H9 (cell line): ENCODE measurements around the gene MR1. TPM values are rescaled to one million over a fixed set of nuclear protein-coding genes. Genes with fewer than 3 reads are reported as not detected.

Experiments
- DNase-seq: peaks from one replicate; pipeline ENCODE4 v3.0.0-alpha.2; 2017
- H2AFZ ChIP-seq: one replicate; pipeline ENCODE4 v1.6.1; 2013; ENCODE audit warnings: mild to moderate bottlenecking, low read length, control low read depth, moderate library complexity
- H2AK5ac ChIP-seq: 2 replicates; pipeline ENCODE4 v1.6.1; 2013; ENCODE audit warnings: low read length, control low read depth, mixed read lengths; ENCODE audit not compliant: insufficient read length
- H2BK120ac ChIP-seq: one replicate; pipeline ENCODE4 v1.6.1; 2013; ENCODE audit warnings: low read depth, mild to moderate bottlenecking, low read length, control low read depth, inconsistent platforms; ENCODE audit not compliant: poor library complexity, severe bottlenecking
- H2BK12ac ChIP-seq: 2 replicates; pipeline ENCODE4 v1.6.1; 2013; ENCODE audit warnings: low read length, control low read depth, mixed read lengths, low read depth; ENCODE audit not compliant: insufficient read length
- H2BK15ac ChIP-seq: 2 replicates; pipeline ENCODE4 v1.6.1; 2013; ENCODE audit warnings: low read depth, low read length, control low read depth
- H2BK20ac ChIP-seq: one replicate; pipeline ENCODE4 v1.6.1; 2013; ENCODE audit warnings: low read depth, mild to moderate bottlenecking, low read length, control low read depth, inconsistent platforms; ENCODE audit not compliant: poor library complexity, severe bottlenecking
- H2BK5ac ChIP-seq: 2 replicates; pipeline ENCODE4 v1.6.1; 2013; ENCODE audit warnings: low read length, control low read depth, mixed read lengths; ENCODE audit not compliant: insufficient read length
- H3K14ac ChIP-seq: 2 replicates; pipeline ENCODE4 v1.6.1; 2013; ENCODE audit warnings: low read length, control low read depth; ENCODE audit not compliant: insufficient read depth
- H3K18ac ChIP-seq: 2 replicates; pipeline ENCODE4 v1.6.1; 2013; ENCODE audit warnings: low read depth, mild to moderate bottlenecking, mixed read lengths, low read length, control low read depth; ENCODE audit not compliant: insufficient read length
- H3K23ac ChIP-seq: 2 replicates; pipeline ENCODE4 v1.6.1; 2013; ENCODE audit warnings: low read length, control low read depth, mixed read lengths, low read depth; ENCODE audit not compliant: insufficient read length
- H3K23me2 ChIP-seq: 2 replicates; pipeline ENCODE4 v1.6.1; 2013; ENCODE audit warnings: low read depth, mild to moderate bottlenecking, mixed read lengths, low read length, control low read depth; ENCODE audit not compliant: insufficient read length, poor library complexity, severe bottlenecking
- H3K27ac ChIP-seq: 2 replicates; pipeline ENCODE4 v1.5.1; 2013; ENCODE audit warnings: low read length, control low read depth, mixed read lengths, low read depth; ENCODE audit not compliant: insufficient read length
- H3K27me3 ChIP-seq: 2 replicates; pipeline ENCODE4 v1.6.1; 2013; ENCODE audit warnings: low read length, control low read depth, inconsistent platforms; ENCODE audit not compliant: insufficient read depth
- H3K4ac ChIP-seq: 2 replicates; pipeline ENCODE4 v1.6.1; 2013; ENCODE audit warnings: low read depth, mild to moderate bottlenecking, control low read depth, inconsistent platforms, low read length, moderate library complexity
- H3K4me1 ChIP-seq: 2 replicates; pipeline ENCODE4 v1.6.1; 2013; ENCODE audit warnings: low read length, control low read depth, inconsistent platforms; ENCODE audit not compliant: insufficient read depth
- H3K4me2 ChIP-seq: 2 replicates; pipeline ENCODE4 v1.6.1; 2013; ENCODE audit warnings: low read length, control low read depth, mixed read lengths; ENCODE audit not compliant: insufficient read length, insufficient read depth
- H3K56ac ChIP-seq: 2 replicates; pipeline ENCODE4 v1.6.1; 2013; ENCODE audit warnings: low read depth, mild to moderate bottlenecking, mixed read lengths, low read length, control low read depth; ENCODE audit not compliant: insufficient read length
- H3K79me1 ChIP-seq: 2 replicates; pipeline ENCODE4 v1.6.1; 2013; ENCODE audit warnings: low read depth, mild to moderate bottlenecking, moderate library complexity, low read length, control low read depth, inconsistent platforms; ENCODE audit not compliant: insufficient read depth, poor library complexity, severe bottlenecking
- H3K79me2 ChIP-seq: 2 replicates; pipeline ENCODE4 v1.6.1; 2013; ENCODE audit warnings: low read length, control low read depth, inconsistent platforms; ENCODE audit not compliant: insufficient read depth
- H3K9ac ChIP-seq: 2 replicates; pipeline ENCODE4 v1.6.1; 2013; ENCODE audit warnings: low read length, control low read depth, mixed read lengths; ENCODE audit not compliant: insufficient read length; ENCODE audit errors: extremely low read depth
- H3K9me3 ChIP-seq: one replicate; pipeline ENCODE4 v1.6.1; 2013; ENCODE audit warnings: low read depth, low read length, inconsistent platforms; ENCODE audit not compliant: control insufficient read depth
- H3T11ph ChIP-seq: one replicate; pipeline ENCODE4 v1.6.1; 2013; ENCODE audit warnings: mild to moderate bottlenecking, low read length, control low read depth, inconsistent platforms
- H4K20me1 ChIP-seq: one replicate; pipeline ENCODE4 v1.6.1; 2013; ENCODE audit not compliant: control insufficient read depth, insufficient read length, insufficient read depth
- H4K5ac ChIP-seq: 2 replicates; pipeline ENCODE4 v1.6.1; 2013; ENCODE audit warnings: low read depth, mild to moderate bottlenecking, mixed read lengths, low read length, control low read depth; ENCODE audit not compliant: insufficient read length
- H4K8ac ChIP-seq: replicated peaks from 2 replicates; pipeline ENCODE4 v1.6.1; 2013; ENCODE audit warnings: low read length, control low read depth, mixed read lengths, low read depth; ENCODE audit not compliant: insufficient read length
- H4K91ac ChIP-seq: 2 replicates; pipeline ENCODE4 v1.6.1; 2013; ENCODE audit warnings: low read depth, mild to moderate bottlenecking, moderate library complexity, mixed read lengths, low read length, control low read depth; ENCODE audit not compliant: insufficient read length
- H3K27ac Mint-ChIP-seq, 3 experiments: 2 replicates in 2 of 3; 3 replicates in 1 of 3; pipeline ENCODE4 v1.8.0; 2020 to 2021; ENCODE audit warnings: mixed read lengths in 3 of 3, mild to moderate bottlenecking in 1 of 3, moderate library complexity in 1 of 3
- H3K27me3 Mint-ChIP-seq: 2 replicates; pipeline ENCODE4 v1.8.0; 2021; ENCODE audit warnings: low read depth, mild to moderate bottlenecking, moderate library complexity, mixed read lengths
- H3K36me3 Mint-ChIP-seq, 3 experiments: 2 replicates in 2 of 3; 3 replicates in 1 of 3; pipeline ENCODE4 v1.8.0; 2020 to 2021; ENCODE audit warnings: low read depth in 3 of 3, mixed read lengths in 3 of 3; ENCODE audit not compliant: insufficient read depth in 1 of 3
- H3K4me1 Mint-ChIP-seq, 2 experiments: 2 replicates each; pipeline ENCODE4 v1.8.0; 2020; ENCODE audit warnings: mixed read lengths in 2 of 2
- H3K4me3 Mint-ChIP-seq, 2 experiments: 2 replicates in 1 of 2; 3 replicates in 1 of 2; pipeline ENCODE4 v1.8.0; 2020 to 2021; ENCODE audit warnings: mild to moderate bottlenecking in 2 of 2, mixed read lengths in 2 of 2, moderate library complexity in 1 of 2
- H3K9me3 Mint-ChIP-seq, 2 experiments: 2 replicates in 1 of 2; 3 replicates in 1 of 2; pipeline ENCODE4 v1.8.0; 2020; ENCODE audit warnings: mild to moderate bottlenecking in 2 of 2, mixed read lengths in 2 of 2, moderate library complexity in 1 of 2
- WGBS: extraction: QIAGEN DNeasy Blood & Tissue Kit; methylation state at CpG from one replicate; pipeline ENCODE4 v1.1.7; 2013; ENCODE audit warnings: missing lambda C conversion rate, low lambda C conversion rate, mixed read lengths; ENCODE audit not compliant: insufficient read length; ENCODE audit errors: extremely low coverage; 5-methylcytosine and 5-hydroxymethylcytosine counted together
- total RNA-seq: library from RNA; stranded (reverse); gene quantifications from 2 replicates; pipeline ENCODE4 v1.2.1, GENCODE V29; 2021
- TF ChIP-seq, protein P1 (sequence below): fragments of 200-600 bp; sonication (generic); conservative IDR thresholded peaks from 3 replicates; pipeline ENCODE4 v1.8.0; 2021; ENCODE audit warnings: antibody characterized with exemption, mild to moderate bottlenecking

Gene MR1
- total RNA-seq, 1 experiment from 2014 or later, result 0.02 TPM

GRCh38 chr1:181064702-181065101, 30.9 kb downstream of the MR1 start:
- Histone ChIP-seq H3K4ac (no peak overlapping the region), H3K23ac (no peak overlapping the region), H3K23me2 (no peaks in the 10 kb centered on the region), H2AK5ac (no peak overlapping the region), H3K14ac (no peak overlapping the region), H2BK5ac (no peak overlapping the region), H2BK15ac (no peak overlapping the region), H3K4me2 (no peak overlapping the region), H3K9ac (no peak overlapping the region), H3K9me3 (no peaks in the 10 kb centered on the region), H2BK20ac (no peak overlapping the region), H4K8ac (no peak overlapping the region), H3K27ac (no peak overlapping the region), H3T11ph (no peak overlapping the region), H4K91ac (no peak overlapping the region), H4K5ac (no peak overlapping the region), H2AFZ (no peak overlapping the region), H3K56ac (no peak overlapping the region), H3K18ac (no peak overlapping the region), H3K4me1 (peaks cover 3% of the 10 kb centered on the region; the same call in 1 of the 2 replicates), H2BK120ac (no peak overlapping the region), H3K27me3 (no peaks in the 10 kb centered on the region), H2BK12ac (no peak overlapping the region), H4K20me1 (no peaks in the 10 kb centered on the region), H3K79me1 (no peaks in the 10 kb centered on the region), H3K79me2 (no peaks in the 10 kb centered on the region)
- no peak for DNase-seq
- Mint-ChIP-seq H3K27me3 (no peaks in the 10 kb centered on the region; the same call in 1 of the 2 replicates), H3K4me1 (peaks cover 45 to 46% of the 10 kb centered on the region in 2 experiments), H3K27ac (no peak overlapping the region; a peak in 2 of 7 replicates), H3K9me3 (no peaks in the 10 kb centered on the region; a peak in 1 of 5 replicates), H3K36me3 (no peaks in the 10 kb centered on the region; a peak in 1 of 7 replicates), H3K4me3 (no peak overlapping the region)
- WGBS, result no CpG with 5 or more reads among the region's 1 CpG
- TF ChIP-seq, protein P1, sequence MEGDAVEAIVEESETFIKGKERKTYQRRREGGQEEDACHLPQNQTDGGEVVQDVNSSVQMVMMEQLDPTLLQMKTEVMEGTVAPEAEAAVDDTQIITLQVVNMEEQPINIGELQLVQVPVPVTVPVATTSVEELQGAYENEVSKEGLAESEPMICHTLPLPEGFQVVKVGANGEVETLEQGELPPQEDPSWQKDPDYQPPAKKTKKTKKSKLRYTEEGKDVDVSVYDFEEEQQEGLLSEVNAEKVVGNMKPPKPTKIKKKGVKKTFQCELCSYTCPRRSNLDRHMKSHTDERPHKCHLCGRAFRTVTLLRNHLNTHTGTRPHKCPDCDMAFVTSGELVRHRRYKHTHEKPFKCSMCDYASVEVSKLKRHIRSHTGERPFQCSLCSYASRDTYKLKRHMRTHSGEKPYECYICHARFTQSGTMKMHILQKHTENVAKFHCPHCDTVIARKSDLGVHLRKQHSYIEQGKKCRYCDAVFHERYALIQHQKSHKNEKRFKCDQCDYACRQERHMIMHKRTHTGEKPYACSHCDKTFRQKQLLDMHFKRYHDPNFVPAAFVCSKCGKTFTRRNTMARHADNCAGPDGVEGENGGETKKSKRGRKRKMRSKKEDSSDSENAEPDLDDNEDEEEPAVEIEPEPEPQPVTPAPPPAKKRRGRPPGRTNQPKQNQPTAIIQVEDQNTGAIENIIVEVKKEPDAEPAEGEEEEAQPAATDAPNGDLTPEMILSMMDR, result no peak
